GM19467 (cell line): Measurements from ENCODE around the gene DDC.

Experiments used
- ATAC-seq: cut with Tn5 transposase; IDR thresholded peaks from one replicate; pipeline ENCODE4 v1.9.1; 2021; ENCODE audit warnings: mild to moderate bottlenecking, moderate library complexity; ENCODE audit not compliant: unreplicated experiment

Gene DDC, protein sequence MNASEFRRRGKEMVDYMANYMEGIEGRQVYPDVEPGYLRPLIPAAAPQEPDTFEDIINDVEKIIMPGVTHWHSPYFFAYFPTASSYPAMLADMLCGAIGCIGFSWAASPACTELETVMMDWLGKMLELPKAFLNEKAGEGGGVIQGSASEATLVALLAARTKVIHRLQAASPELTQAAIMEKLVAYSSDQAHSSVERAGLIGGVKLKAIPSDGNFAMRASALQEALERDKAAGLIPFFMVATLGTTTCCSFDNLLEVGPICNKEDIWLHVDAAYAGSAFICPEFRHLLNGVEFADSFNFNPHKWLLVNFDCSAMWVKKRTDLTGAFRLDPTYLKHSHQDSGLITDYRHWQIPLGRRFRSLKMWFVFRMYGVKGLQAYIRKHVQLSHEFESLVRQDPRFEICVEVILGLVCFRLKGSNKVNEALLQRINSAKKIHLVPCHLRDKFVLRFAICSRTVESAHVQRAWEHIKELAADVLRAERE

DNA sequence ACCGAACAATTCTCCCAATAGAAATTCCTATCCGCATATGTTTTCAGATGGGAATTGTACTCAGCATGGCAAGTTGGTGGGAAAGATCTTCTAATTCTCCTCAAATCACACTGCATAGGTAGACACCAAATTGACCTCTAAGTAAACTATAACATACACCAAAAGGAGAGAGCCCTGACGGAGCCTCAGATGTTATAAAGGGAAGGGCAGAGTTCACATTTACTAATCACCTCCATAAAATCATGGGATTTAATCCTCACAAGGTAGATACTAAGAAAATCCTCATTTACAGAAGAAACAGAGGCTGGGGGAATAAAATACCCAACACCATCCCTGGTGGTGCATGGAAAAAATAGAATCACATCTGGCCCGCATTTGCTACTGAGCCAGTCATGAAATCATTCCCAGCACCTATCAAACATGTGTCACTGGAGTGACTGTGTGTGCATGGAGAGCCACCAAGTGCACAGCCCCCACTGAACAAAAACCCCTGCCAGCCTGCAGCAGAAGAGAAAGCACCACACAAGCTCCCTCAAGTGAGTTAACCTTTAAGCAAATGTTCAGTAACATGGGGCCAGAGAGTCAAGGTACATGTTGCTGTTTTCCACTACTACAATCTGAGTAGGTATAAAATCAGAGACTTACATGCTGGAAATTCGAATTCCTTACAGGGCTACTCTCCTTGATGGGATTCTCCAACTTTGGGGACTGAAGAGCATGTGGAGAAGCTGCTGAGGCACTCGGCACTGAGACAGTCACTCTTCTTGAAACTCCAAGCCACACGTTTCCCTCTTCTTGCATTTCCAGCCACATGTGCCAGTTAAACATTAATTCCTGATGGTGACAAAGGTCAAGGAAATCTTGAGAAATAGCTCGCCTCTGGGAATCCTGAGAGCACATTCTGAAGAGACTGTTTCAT lies at the start of gene DDC:
Gene DDC, minus strand, starts transcription at position 766 of the 919 bp plus-strand sequence. CDS start 21,320 bp downstream, outside the sequence.
- ATAC-seq: no peak

GRCh38 chr7:50613473-50613872 lies 48.3 kb upstream of the DDC start:
- ATAC-seq: no peak

- no peak for ATAC-seq
Observed at GRCh38 chr7:50612704-50613103, 47.5 kb upstream of the DDC start.

- ATAC-seq: peak; percentile 58
Observed at GRCh38 chr7:50610521-50611277, 45.5 kb upstream of the DDC start.

DNA sequence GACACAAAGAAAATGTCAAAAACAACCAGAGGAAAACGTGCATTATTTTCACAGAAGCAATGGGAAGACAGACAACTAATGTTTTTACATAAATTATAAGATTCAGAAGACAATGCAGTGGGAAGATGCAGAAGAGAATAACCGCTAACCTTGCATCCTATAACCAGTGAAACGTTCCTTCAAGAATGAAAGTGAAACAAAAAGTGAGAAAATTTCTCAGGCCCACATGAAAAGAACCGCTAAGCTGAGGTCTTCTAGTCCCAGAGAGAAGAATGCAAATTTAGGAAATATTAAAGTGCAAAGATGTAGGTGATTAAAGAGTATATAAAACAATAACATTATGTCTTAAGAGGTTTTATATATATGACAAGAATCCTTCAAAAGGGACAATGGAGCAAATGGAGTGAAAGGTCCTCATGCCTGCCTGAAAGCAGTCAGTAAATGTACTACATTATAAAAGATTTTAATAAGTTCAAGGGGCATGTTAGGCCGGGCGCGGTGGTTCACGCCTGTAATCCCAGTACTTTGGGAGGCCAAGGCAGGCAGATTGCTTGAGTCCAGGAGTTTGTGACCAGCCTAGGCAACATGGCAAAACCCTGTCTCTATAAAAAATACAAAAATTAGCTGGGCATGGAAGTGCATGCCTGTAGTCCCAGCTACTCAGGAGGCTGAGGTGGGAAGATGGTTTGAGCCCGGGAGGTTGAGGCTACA lies 43.1 kb upstream of the DDC start:
- ATAC-seq: no peak

DNA sequence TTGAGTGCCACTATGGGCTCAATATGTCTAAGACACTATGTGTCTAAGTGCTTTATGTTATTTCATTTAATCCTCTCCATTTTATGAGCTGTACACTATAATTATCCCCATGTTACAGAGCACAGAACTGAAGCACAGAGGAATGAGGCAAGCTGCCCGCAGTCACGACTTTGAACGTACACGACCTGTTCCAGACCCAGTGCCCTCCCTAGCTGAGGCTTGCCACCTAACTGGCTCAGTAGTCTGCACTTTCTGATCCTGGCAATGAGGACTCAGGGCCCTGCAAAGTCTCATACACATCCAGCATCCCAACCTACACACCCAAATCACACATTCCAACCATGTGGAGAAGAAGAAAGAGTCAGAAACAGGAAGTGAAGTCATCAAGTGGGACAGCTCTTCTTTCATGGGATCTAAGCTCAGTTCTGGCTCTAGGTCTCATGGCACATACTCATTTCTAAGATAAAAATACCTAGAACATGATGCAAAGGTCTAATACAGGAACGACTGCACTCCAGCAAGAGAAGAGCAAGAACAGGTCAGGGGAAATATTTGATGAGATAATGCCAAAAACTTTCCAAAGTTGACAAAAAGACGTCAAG lies 42.4 kb upstream of the DDC start:
- no peak for ATAC-seq

- no peak for ATAC-seq
Observed at GRCh38 chr7:50605059-50605458, 39.9 kb upstream of the DDC start.

DNA sequence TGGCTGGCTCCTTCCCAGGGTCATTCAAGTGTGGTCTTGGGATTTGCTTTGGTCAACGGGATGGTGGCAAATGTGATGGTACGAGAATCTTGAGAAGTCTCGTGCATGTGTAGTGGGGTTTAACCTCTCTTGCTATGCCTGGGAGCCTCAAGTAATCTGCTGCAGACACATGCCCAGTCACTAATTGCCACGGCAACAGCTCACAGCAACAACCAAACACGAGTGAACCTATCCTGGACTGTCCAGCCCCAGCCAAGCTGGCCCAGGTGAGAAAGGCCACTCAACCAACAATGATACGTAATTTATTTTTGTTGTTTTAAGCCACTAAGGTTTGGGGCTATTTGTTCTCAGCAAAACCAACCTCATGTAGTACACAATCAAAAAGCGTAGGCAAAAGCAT lies 38.1 kb upstream of the DDC start:
- ATAC-seq: no peak

DNA sequence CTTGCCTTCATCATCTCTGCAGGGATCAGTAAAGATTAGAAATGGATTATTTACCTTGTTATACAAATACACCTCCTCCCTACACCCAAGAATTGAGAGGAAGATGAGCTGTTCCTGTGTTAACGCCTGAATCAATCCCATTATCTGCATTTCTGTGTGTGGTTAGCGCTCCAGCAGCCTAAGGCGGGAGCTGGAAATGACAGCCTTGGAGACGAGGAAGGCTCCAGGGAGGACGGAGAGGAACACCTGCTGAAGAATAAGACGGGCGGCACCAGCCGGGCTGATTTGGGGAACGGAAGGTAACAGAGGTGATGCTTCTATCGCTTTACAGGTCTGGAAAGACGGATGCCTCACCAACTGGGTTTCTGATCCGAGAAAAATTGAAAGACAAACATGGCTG lies 34.2 kb upstream of the DDC start:
- no peak for ATAC-seq

GRCh38 chr7:50598460-50599343 lies 33.5 kb upstream of the DDC start:
- no peak for ATAC-seq

DNA sequence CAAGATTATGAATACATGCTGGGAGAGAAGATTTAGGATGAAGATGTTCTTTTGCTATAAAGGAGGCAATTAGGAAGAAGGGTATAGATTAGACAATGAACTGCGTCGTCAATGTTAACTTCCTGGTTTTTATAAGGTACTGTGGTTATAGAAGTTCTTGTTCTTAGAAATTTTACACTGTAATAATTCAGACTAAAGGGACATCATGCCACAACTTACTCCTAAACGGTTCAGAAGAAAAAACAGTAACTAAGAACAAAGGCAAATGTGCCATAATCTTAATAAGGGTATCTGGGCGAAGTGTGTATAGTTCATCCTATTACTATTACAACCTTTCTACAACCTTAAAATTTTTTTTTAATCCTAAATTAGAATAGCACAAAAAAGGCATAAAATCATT lies 31.3 kb upstream of the DDC start:
- no peak for ATAC-seq

GRCh38 chr7:50595491-50596102 lies 30.4 kb upstream of the DDC start:
- peak; percentile 20 for ATAC-seq

DNA sequence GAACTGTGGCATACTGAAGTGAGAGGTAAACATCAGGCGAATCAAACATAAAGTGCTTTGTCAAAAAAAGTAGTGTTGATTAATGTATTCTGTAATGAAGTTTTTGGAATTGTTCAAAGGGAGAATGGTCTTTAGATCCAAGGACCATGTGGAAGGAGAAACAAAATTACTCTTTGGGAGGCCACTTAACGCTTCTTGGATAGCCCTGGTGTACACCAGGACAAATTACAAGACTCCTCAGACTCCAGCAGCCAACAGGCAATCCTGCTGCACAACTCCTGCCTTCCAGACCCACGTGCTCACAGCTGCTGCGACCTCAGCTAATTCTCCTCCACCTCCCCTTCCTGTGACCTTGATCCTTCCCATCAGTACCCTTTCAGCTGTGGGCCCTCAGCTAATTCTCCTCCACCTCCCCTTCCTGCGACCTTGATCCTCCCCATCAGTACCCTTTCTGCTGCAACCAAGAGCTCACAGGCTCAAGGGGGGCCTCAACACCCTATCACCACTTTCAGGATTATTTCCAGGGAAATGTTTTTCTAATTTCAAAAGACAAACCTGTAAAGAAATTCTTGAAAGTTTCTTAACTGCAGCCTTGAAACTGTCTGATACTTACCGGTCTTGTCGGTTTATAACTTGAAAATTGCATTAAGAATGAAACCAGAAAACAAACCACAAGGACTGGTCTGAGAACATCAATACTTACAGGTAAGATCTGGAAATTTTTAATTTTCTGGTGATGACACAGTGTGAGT lies 29.7 kb upstream of the DDC start:
- peak; percentile 44 for ATAC-seq

DNA sequence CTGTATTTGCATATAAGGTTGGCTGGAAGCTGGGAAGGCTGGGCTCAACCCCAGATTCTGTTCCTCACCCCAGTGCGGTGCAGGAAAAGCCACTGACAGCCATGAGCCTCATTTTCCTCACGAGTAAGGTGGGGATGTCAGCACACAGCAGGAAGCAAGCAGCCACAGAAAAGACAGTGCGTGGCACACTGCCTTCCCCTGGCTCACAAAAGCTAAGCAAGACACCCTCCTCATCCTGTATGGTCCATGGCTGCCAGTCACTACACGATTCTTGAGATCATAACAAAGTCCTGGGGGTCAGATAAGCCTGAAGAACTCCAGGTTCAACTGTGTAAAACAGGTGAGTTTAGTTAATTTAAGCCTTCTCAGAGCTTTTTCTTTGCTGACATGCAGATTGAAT lies 28.9 kb upstream of the DDC start:
- ATAC-seq: no peak

GRCh38 chr7:50592940-50593339 lies 27.7 kb upstream of the DDC start:
- no peak for ATAC-seq

GRCh38 chr7:50591480-50592438 lies 26.6 kb upstream of the DDC start:
- peak; percentile 55 for ATAC-seq

- no peak for ATAC-seq
Observed at GRCh38 chr7:50591098-50591479, 25.9 kb upstream of the DDC start.
